ELF-1 (cell line): ENCODE data around the gene OSR1.
"Not testable (repeated sequence)": the region's sequence is repeated elsewhere in the genome, so short reads cannot be mapped to it uniquely, and the experiment has no call there.

Experiments
- DNase-seq: peaks from one replicate; pipeline ENCODE4 v3.0.0-alpha.2; 2016; ENCODE audit warnings: low read depth, low spot score

The OSR1 gene

DNA sequence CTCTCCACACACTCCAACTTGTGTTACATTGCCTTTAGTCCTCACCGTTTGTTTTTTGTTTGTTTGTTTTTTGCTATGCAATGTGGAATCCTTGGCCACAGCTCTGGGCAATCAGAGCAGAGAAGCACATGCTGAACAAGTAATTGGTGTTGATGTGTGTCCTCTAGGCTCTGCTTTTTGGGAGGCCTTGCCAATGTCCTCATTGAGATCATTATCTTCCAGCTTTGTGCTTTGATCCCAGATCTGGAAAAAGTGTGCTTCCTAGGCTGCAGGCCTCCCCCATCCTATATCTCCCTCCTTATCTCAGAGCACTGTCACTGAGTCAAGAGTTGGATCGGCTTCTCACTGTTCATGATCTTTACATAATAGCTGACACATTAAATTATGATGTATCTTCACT lies 25.9 kb downstream of the OSR1 start:
- DNase-seq = peak; percentile 28

DNA sequence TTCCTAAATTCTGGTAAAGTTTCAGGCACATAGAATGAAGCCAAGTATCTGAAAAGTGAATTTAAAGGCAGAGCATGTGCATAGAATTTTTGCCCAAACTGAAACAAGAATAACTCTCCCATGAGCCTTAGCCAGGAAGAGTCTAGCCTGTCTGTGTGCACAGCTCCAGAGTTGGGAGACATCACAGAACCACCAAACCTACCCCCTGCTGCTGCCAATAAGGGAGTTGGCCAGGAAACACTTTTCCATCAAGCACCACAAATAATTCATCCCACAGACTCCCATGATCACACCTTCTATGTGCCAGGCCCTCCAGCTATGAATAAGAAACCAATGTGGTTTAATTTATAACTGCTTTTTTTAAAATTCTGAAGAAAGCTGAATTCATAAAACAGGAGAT lies 27.0 kb downstream of the OSR1 start:
- no peak for DNase-seq

DNA sequence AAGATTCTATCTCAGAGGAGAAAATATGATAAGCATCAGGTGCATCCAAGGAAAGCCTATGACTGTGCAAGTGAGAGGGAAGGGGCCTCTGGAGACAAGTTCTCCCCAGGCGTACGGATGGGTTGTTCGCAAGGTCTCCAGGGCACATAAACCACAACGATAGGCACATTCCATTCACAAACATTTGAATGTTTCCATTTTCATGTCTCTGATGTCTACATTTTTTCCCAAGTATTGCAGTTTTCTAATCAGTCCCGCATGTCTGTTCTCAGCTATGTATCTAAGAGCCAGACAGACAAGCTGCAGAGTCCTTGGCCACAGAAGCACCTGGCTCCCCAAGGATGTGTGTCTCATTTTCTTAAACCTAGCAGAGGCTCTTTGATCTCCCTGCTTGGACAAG lies 28.0 kb downstream of the OSR1 start:
- DNase-seq = no peak

DNA sequence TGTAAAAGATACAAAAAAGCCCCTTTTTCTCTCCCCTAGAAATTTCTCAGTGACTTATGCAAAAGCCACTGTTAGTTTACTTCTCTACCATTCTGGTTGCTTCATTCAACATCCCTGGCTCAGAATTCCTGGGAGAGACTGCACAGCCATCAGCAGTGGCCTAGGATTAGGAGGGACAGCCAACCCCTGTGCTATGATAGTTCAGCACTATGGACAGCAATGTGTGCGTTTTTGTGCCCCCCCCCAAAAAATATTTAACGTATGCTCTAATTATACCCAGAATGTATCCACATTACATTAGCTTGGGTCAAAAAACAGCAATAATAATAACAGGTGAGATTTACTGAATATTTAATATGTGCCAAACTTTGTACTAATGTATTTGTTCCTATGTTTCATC lies 29.0 kb downstream of the OSR1 start:
- DNase-seq = no peak

DNA sequence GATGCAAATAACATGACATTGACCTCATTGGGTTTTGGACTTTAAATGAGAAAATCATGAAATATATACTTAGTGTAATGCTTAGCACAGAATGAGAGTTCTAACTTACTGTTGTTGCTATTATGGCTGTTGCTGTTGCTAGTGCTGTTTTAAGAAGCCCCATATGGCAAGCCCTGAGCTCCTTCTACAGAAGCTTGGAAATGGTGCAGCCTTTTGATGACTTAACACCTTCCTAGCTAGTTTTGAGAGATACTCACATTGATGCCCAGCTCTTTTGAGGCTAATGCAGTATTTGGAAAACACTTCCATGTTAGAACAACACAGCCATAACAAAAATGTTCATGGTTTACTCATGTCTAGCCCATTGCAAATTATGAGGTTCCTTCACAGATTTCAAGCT lies 30.9 kb downstream of the OSR1 start:
- no peak for DNase-seq

DNA sequence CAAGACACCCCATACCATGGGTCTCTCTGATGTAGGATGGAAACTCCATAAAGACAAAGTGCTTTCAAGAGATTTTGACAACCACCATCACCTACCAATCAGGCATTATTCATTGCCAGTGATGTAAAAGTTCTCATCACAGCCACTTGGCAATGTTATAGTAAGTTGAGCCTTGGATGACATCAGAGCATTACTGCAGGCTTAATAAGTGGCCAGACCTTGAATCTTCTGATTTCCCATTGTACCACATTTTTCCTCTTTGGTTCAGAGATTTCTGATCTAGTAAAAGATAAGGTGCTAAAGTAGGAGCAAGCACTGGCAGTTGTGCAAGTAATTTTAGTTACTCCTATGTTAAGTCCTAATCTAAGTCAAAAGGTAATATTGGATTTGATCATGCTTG lies 36.5 kb downstream of the OSR1 start:
- no peak for DNase-seq

DNA sequence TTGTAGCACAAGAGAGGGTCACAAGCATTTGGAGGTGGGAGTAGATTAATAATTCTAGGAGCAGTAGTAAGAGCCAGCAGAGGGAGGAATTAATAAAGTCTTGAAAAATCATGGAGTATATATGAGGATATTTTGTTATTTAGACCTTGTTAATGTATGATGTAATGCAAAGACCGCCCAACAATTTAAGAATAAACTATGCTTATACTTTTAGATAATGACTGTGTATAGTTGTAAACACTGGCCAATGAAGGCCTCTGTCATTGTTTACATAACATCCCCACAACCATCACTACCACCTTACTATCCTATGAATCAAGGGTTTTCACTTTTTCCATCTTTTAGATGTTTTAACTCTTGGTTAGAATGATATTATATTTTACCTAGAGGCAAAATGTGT lies 37.6 kb downstream of the OSR1 start:
- DNase-seq = no peak

DNA sequence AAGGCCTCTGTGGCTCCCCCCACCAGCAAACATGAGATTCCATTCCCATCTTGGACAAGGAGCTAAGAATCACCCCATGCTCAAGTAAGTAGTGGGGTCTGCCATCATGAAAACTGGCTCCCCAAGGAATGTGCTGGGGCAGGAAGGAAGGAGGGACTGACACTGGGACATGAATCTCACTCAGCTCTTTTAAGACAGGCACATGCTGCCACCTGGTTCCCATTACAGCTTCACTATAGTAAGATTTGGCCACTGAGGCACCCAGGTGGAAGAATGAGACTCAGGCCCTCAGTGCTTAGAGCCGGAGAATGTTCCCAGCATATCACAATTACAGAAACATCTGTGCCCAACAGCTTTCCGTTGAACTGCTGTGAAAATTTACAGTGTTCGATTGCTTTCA lies 38.7 kb downstream of the OSR1 start:
- DNase-seq = no peak

DNA sequence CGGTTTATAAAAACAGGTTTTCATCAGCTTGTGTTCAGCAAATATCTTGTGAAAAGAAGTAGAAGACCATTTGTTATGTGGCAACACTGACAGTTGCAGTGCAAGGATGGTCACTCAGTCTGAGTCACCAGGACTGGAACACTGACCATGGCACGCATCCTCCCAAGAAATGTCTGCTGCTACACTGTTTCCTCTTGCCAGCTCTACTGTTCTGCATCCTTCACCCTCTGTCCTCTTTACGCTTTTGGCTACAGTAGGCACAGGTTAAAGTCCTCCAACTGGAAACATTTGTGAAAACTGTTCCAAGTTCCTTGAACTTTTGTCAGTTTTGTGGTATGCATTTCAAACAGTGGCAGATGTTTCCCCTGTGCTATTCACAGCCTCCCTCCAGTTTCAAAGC lies 39.4 kb downstream of the OSR1 start:
- no peak for DNase-seq

DNA sequence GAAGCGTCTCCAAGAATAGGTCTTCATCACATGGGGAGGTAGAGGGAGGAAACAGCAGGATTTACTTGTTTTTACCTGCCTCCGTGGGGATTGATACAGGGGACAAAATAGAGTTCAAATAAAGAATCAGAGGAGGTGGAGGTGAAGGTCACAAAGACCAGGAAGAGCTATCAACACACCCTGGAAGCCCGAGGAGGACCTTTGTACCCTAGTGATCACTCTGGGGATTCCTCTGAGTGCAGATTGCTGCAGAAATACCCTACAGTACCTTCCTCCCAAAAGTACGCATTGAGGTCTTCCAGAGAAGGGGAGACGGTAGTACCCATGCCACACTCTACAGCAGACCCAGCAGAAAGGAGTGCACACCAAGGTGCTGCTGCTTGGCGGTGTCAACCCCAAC lies 44.9 kb downstream of the OSR1 start:
- DNase-seq = no peak

DNA sequence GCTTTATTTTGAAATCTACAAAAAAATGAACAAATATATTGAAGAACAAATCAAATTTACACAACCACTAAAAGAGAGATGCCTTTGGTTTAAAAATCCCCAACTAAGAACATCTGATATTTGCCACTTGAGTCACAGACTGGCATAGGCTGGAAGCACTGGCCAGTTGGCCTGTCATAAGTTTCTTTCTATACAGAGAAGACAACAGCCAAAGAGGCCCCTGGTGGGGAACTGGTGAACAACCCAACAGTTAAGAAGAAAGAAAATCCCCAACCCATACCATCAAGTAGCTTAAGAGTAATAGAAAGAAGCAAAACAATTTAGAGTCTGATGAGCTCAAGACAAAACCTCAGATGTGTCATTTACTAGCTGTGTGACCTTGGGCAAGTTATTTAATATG lies 45.5 kb downstream of the OSR1 start:
- DNase-seq = peak; percentile 4

DNA sequence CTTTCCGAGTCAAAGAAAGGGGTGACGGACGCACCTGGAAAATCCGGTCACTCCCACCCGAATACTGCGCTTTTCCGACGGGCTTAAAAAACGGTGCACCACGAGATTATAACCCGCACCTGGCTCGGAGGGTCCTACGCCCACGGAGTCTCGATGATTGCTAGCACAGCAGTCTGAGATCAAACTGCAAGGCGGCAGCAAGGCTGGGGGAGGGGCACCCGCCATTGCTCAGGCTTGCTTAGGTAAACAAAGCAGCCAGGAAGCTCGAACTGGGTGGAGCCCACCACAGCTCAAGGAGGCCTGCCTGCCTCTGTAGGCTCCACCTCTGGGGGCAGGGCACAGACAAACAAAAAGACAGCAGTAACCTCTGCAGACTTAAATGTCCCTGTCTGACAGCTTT lies 52.4 kb downstream of the OSR1 start:
- DNase-seq = not testable (repeated sequence)

DNA sequence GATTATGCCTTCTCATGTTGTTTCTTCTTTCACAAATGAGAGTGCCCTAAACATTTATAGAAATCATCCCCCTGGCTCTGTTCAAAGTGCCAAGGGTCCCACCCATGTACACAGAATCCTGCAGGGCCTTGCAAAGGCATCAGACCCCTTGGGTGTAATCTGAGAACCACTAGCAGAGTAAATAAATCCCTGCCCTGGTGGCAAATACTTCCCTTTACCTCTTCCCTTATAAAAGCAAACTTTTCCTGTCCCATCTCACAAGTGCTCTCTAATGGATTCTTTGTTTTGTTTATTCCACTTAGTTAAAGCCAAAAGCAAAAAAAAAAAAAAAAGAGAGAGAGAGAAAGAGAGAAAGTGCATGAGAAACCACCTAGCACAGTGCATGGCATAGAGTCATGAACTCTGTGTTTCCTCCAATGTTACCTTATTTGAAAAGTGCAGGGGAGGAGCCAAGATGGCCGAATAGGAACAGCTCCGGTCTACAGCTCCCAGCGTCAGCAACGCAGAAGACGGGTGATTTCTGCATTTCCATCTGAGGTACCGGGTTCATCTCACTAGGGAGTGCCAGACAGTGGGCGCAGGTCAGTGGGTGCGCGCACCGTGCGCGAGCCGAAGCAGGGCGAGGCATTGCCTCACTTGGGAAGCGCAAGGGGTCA lies 52.9 kb downstream of the OSR1 start:
- peak; percentile 27 for DNase-seq

DNA sequence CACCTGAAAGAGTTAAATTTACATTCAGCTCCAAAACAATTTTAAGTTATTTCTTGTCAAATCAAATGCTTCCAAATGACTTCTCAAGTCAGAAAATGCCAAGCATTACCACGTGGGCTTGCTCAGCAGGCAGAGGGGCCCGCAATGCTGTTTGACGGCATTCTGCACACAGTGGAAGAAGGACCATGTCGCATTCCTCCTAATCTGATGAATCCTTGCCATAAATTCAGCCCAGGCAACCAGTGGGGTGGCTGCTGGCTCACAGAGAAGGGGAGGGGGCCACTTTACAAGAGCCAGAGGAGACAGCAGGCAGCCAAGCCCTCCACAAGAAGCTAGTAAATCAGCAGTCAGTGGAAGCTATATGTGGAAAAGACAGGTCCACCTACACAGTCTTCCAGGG lies 56.7 kb downstream of the OSR1 start:
- no peak for DNase-seq
